D721Med (cell line): ENCODE measurements around the gene HTRA3.
"Not testable (repeated sequence)": the region's sequence is repeated elsewhere in the genome, so short reads cannot be mapped to it uniquely, and the experiment has no call there.

Source experiments
- DNase-seq: peaks from one replicate; pipeline ENCODE4 v3.0.0; 2011; ENCODE audit warnings: low spot score; ENCODE audit not compliant: insufficient read length
- FAIRE-seq: peaks from 2 replicates; lab custom pipeline; 2011; peaks lifted over from hg19 to GRCh38; lab: Jason Lieb, UNC
- CTCF ChIP-seq: IDR thresholded peaks from 2 replicates; pipeline ENCODE4 v1.5.1; 2012; ENCODE audit warnings: mild to moderate bottlenecking, control low read depth; ENCODE audit not compliant: insufficient read depth; ENCODE audit errors: missing control alignments

Gene HTRA3

GRCh38 chr4:8348071-8348470 is 78.5 kb downstream of the HTRA3 start:
- DNase-seq = no peak
- TF ChIP-seq CTCF = no peak
- no peak for FAIRE-seq

- not testable (repeated sequence) for FAIRE-seq, DNase-seq
Observed at GRCh38 chr4:8349236-8349635, 79.7 kb downstream of the HTRA3 start.

GRCh38 chr4:8349664-8350236 is 80.2 kb downstream of the HTRA3 start:
- TF ChIP-seq CTCF = no peak
- FAIRE-seq (no peak), DNase-seq (no peak)

GRCh38 chr4:8350352-8350751 is 80.8 kb downstream of the HTRA3 start:
- FAIRE-seq (no peak), DNase-seq (no peak)
- TF ChIP-seq CTCF = no peak

GRCh38 chr4:8350841-8351461 is 81.4 kb downstream of the HTRA3 start:
- no peak for TF ChIP-seq CTCF
- FAIRE-seq = no peak
- DNase-seq = no peak

GRCh38 chr4:8351931-8352367 is 82.4 kb downstream of the HTRA3 start:
- TF ChIP-seq CTCF = no peak
- DNase-seq = no peak
- FAIRE-seq = no peak

- DNase-seq (no peak), FAIRE-seq (no peak)
- no peak for TF ChIP-seq CTCF
Observed at GRCh38 chr4:8352368-8353157, 83.0 kb downstream of the HTRA3 start.
